ENCODE data around the gene C11orf68. TPM values are rescaled to one million over a fixed set of nuclear protein-coding genes. Genes with fewer than 3 reads are reported as not detected.
A peak's percentile ranks its signal among the peaks of the same experiment; 100 is the strongest.

Gene C11orf68
- total RNA-seq, 1 experiment from 2014 or later: 15.7 TPM

GRCh38 chr11:65961267-65962140 lies 42.6 kb upstream of the C11orf68 start, which contains the start of gene SART1:
TSS of gene SART1 (plus strand) at chr11:65961734. CDS start at chr11:65961781, 47 bp downstream.
- H3K4ac ChIP-seq (ENCODE audit: low read depth, low read length): no peak within 1 kb of the TSS
- H2AK5ac ChIP-seq (ENCODE audit: insufficient read length, low read length): no peak within 1 kb of the TSS
- Mint-ChIP-seq H3K4me1 (peaks cover 11 to 16% of the 10 kb centered on the region in 2 experiments), H3K36me3 (ENCODE audit: insufficient read depth in 1 of 3, low read depth in 3 of 3) (peaks cover 19 to 38% (median 30%) of the 10 kb centered on the region in 3 experiments), H3K27ac (peak within 1 kb of the TSS; percentile 97 to 99 (median 97)), H3K4me3 (peak within 1 kb of the TSS; percentile 93 to 94), H3K9me3 (no peaks in the 10 kb centered on the region; a peak in 1 of 5 replicates), H3K27me3 (ENCODE audit: low read depth) (no peaks in the 10 kb centered on the region; the same call in 1 of the 2 replicates)
- peaks cover 10% of the 10 kb centered on the region; the same call in 1 of the 2 replicates for H3K79me2 ChIP-seq (ENCODE audit: insufficient read depth, low read length)
- peak within 1 kb of the TSS; percentile 82 for H3K4me2 ChIP-seq (ENCODE audit: insufficient read depth, insufficient read length, low read length)
- peaks cover 3% of the 10 kb centered on the region for H3K23me2 ChIP-seq (ENCODE audit: insufficient read length, low read depth, low read length, poor library complexity, severe bottlenecking)
- H4K5ac ChIP-seq (ENCODE audit: insufficient read length, low read depth, low read length): no peak within 1 kb of the TSS
- no peak within 1 kb of the TSS for H2BK20ac ChIP-seq (ENCODE audit: low read depth, low read length, poor library complexity, severe bottlenecking)
- peak; percentile 98 for DNase-seq
- H3K56ac ChIP-seq (ENCODE audit: insufficient read length, low read depth, low read length): no peak within 1 kb of the TSS
- no peak within 1 kb of the TSS for H3K27ac ChIP-seq (ENCODE audit: insufficient read length, low read depth, low read length)
- no peaks in the 10 kb centered on the region for H4K20me1 ChIP-seq (ENCODE audit: control insufficient read depth, insufficient read depth, insufficient read length)
- no peak within 1 kb of the TSS for H4K91ac ChIP-seq (ENCODE audit: insufficient read length, low read depth, low read length)
- no peak within 1 kb of the TSS for H2BK120ac ChIP-seq (ENCODE audit: low read depth, low read length, poor library complexity, severe bottlenecking)
- no peaks in the 10 kb centered on the region for H3K27me3 ChIP-seq (ENCODE audit: insufficient read depth, low read length)
- H2BK5ac ChIP-seq (ENCODE audit: insufficient read length, low read length): no peak within 1 kb of the TSS
- no peak within 1 kb of the TSS for H2BK12ac ChIP-seq (ENCODE audit: insufficient read length, low read depth, low read length)
- no peak within 1 kb of the TSS for H3T11ph ChIP-seq (ENCODE audit: low read length)
- H3K23ac ChIP-seq (ENCODE audit: insufficient read length, low read depth, low read length): no peak within 1 kb of the TSS
- H2AFZ ChIP-seq (ENCODE audit: low read length): no peak within 1 kb of the TSS
- no peak for TF ChIP-seq CTCF (conservative IDR thresholded peaks at IDR 0.05)
- H3K4me1 ChIP-seq (ENCODE audit: insufficient read depth, low read length): peaks cover 3% of the 10 kb centered on the region; the same call in 1 of the 2 replicates
- peak within 1 kb of the TSS; percentile 78 for H3K9ac ChIP-seq (ENCODE audit: extremely low read depth, insufficient read length, low read length)
- H3K14ac ChIP-seq (ENCODE audit: insufficient read depth, low read length): peak within 1 kb of the TSS; percentile 67
- H3K9me3 ChIP-seq (ENCODE audit: control insufficient read depth, low read depth, low read length): no peaks in the 10 kb centered on the region
- no peak within 1 kb of the TSS for H2BK15ac ChIP-seq (ENCODE audit: low read depth, low read length)
- H3K79me1 ChIP-seq (ENCODE audit: insufficient read depth, low read depth, low read length, poor library complexity, severe bottlenecking): peaks cover 5% of the 10 kb centered on the region
- peak within 1 kb of the TSS; percentile 76 for H3K18ac ChIP-seq (ENCODE audit: insufficient read length, low read depth, low read length)
- no peak within 1 kb of the TSS for H4K8ac ChIP-seq (replicated peaks; ENCODE audit: insufficient read length, low read depth, low read length)
- no CpG with 5 or more reads among the region's 97 CpGs for WGBS (ENCODE audit: extremely low coverage, insufficient read length, low lambda C conversion rate)
